HepG2 (cell line): ENCODE measurements around the gene SH3GL1. TPM values are rescaled to one million over a fixed set of nuclear protein-coding genes. Genes with fewer than 3 reads are reported as not detected.

Experiments
- ATAC-seq: fragments of 200-7000 bp; cut with Tn5 transposase; 3 replicates; pipeline ENCODE4 v1.9.1; 2020; ENCODE audit warnings: mild to moderate bottlenecking, moderate library complexity
- BruUV-seq: library from RNA; stranded (reverse); fragments of 400-500 nt; replicated peaks from 2 replicates; lab custom pipeline; 2021; lab: Mats Ljungman, UMichigan
- CTCF ChIA-PET: fragments of 300-600 bp; formaldehyde crosslinking; extraction: SDS; loops from one replicate; lab custom pipeline; 2021; ENCODE audit warnings: low total read pairs, inconsistent platforms, low intra/inter-chr PET ratio; lab: Yijun Ruan, JAX
- POLR2A ChIA-PET: fragments of 350-600 bp; sonication (Branson Sonifier 250); formaldehyde crosslinking; loops from one replicate; lab custom pipeline; 2020; ENCODE audit warnings: antibody characterized with exemption, inconsistent platforms; lab: Yijun Ruan, JAX
- DNase-seq: peaks from one replicate; pipeline ENCODE4 v3.0.0-alpha.2; 2015; ENCODE audit warnings: low spot score
- FAIRE-seq: peaks from 3 replicates; lab custom pipeline; 2011; peaks lifted over from hg19 to GRCh38; lab: Jason Lieb, UNC
- H2AFZ ChIP-seq: one replicate; pipeline ENCODE4 v1.6.1; 2011; ENCODE audit warnings: low read length, inconsistent platforms
- H3K27ac ChIP-seq: fragments of 300-600 bp; 3 replicates; pipeline ENCODE4 v1.8.0; 2011; ENCODE audit warnings: mixed run types, mild to moderate bottlenecking, mixed read lengths, low read length, inconsistent platforms; ENCODE audit not compliant: insufficient read depth; ENCODE audit errors: extremely low read length
- H3K27me3 ChIP-seq, 2 experiments: fragments of 200-600 bp in 1 of 2; 2 replicates in 1 of 2; 3 replicates in 1 of 2; pipeline versions ENCODE4 v1.6.0 to v1.8.0; 2011; ENCODE audit warnings: low read length in 2 of 2, mild to moderate bottlenecking in 2 of 2, moderate library complexity in 2 of 2, inconsistent platforms in 1 of 2; ENCODE audit not compliant: insufficient read depth in 2 of 2, control insufficient read depth in 1 of 2
- H3K36me3 ChIP-seq, 2 experiments: fragments of 200-600 bp in 1 of 2; replicated peaks in 1 of 2; 2 replicates in 1 of 2; 3 replicates in 1 of 2; pipeline versions ENCODE4 v1.5.1 to v1.8.0; 2011; ENCODE audit warnings: low read length in 2 of 2, inconsistent platforms in 1 of 2; ENCODE audit not compliant: insufficient read depth in 2 of 2, control insufficient read depth in 1 of 2
- H3K4me1 ChIP-seq: 2 replicates; pipeline ENCODE4 v1.5.1; 2012; ENCODE audit warnings: low read length, inconsistent platforms; ENCODE audit not compliant: insufficient read depth
- H3K4me2 ChIP-seq: 2 replicates; pipeline ENCODE4 v1.6.0; 2011; ENCODE audit warnings: low read depth, low read length, inconsistent platforms
- H3K4me3 ChIP-seq, 3 experiments: fragments of 200-600 bp in 1 of 3; sonication (generic), shearing (Covaris generic) in 1 of 3; replicated peaks in 1 of 3; 2 replicates each; pipeline ENCODE4 v1.5.1; 2011 to 2016; ENCODE audit warnings: low read length in 3 of 3, inconsistent platforms in 2 of 3, low read depth in 2 of 3, mild to moderate bottlenecking in 2 of 3, control low read depth in 1 of 3, mixed read lengths in 1 of 3; ENCODE audit not compliant: insufficient read depth in 1 of 3
- H3K79me2 ChIP-seq: one replicate; pipeline ENCODE4 v1.6.1; 2011; ENCODE audit warnings: low read length, inconsistent platforms; ENCODE audit not compliant: insufficient read depth
- H3K9ac ChIP-seq: 2 replicates; pipeline ENCODE4 v1.6.0; 2011; ENCODE audit warnings: mild to moderate bottlenecking, low read depth, low read length, inconsistent platforms; ENCODE audit not compliant: insufficient read depth
- H3K9me3 ChIP-seq: 2 replicates; pipeline ENCODE4 v1.5.1; 2012; ENCODE audit warnings: mild to moderate bottlenecking, low read length
- H4K20me1 ChIP-seq: 2 replicates; pipeline ENCODE4 v1.6.0; 2011; ENCODE audit warnings: inconsistent platforms, mild to moderate bottlenecking, low read length, moderate library complexity; ENCODE audit not compliant: insufficient read depth
- ATF7-NPFF ChIP-seq: sonication (generic); formaldehyde crosslinking; IDR thresholded peaks from 2 replicates; pipeline ENCODE4 v1.8.1; 2023; ENCODE audit warnings: mild to moderate bottlenecking, low read depth, missing genetic modification reagents, moderate library complexity
- ELF4 ChIP-seq: sonication (generic); formaldehyde crosslinking; IDR thresholded peaks from 2 replicates; pipeline ENCODE4 v1.5.0; 2020; ENCODE audit warnings: missing genetic modification reagents, mild to moderate bottlenecking, moderate library complexity, borderline replicate concordance
- HMG20A ChIP-seq: IDR thresholded peaks from 2 replicates; pipeline ENCODE4 v1.6.1; 2016; ENCODE audit warnings: borderline replicate concordance
- RORA ChIP-seq: sonication (generic); formaldehyde crosslinking; IDR thresholded peaks from 2 replicates; pipeline ENCODE4 v1.5.0; 2020; ENCODE audit warnings: mild to moderate bottlenecking, missing genetic modification reagents, moderate library complexity
- SNRNP70 ChIP-seq: fragments of 200-400 bp; formaldehyde crosslinking; IDR thresholded peaks from 2 replicates; pipeline ENCODE4 v1.6.1; 2017; ENCODE audit warnings: mild to moderate bottlenecking, low read depth, low read length, moderate library complexity
- TBP ChIP-seq: sonication (generic); formaldehyde crosslinking; IDR thresholded peaks from 2 replicates; pipeline ENCODE4 v1.5.0; 2020; ENCODE audit warnings: missing genetic modification reagents
- U2AF1 ChIP-seq: fragments of 200-400 bp; formaldehyde crosslinking; optimal IDR thresholded peaks from 2 replicates; pipeline ENCODE3; 2017; ENCODE audit warnings: mild to moderate bottlenecking, low read depth, low read length
- ZNF264 ChIP-seq: sonication (generic); formaldehyde crosslinking; IDR thresholded peaks from 2 replicates; pipeline ENCODE4 v1.4.0; 2020; ENCODE audit warnings: missing genetic modification reagents
- ZNF326 ChIP-seq: sonication (generic); formaldehyde crosslinking; IDR thresholded peaks from 2 replicates; pipeline ENCODE4 v1.4.0; 2020; ENCODE audit warnings: missing genetic modification reagents, borderline replicate concordance
- ZNF563 ChIP-seq: sonication (generic); formaldehyde crosslinking; IDR thresholded peaks from 2 replicates; pipeline ENCODE4 v1.8.0; 2022; ENCODE audit warnings: mild to moderate bottlenecking, moderate library complexity, missing genetic modification reagents
- ZNF644 ChIP-seq: IDR thresholded peaks from 2 replicates; pipeline ENCODE4 v1.6.1; 2016; ENCODE audit warnings: low read depth
- ZNF703 ChIP-seq: sonication (generic); formaldehyde crosslinking; IDR thresholded peaks from 2 replicates; pipeline ENCODE4 v1.5.1; 2020; ENCODE audit warnings: missing genetic modification reagents, mild to moderate bottlenecking, moderate library complexity, borderline replicate concordance
- ZNF839 ChIP-seq: sonication (generic); formaldehyde crosslinking; IDR thresholded peaks from 2 replicates; pipeline ENCODE4 v1.4.0; 2020; ENCODE audit warnings: missing genetic modification reagents, mild to moderate bottlenecking, borderline replicate concordance
- WGBS: methylation state at CpG from one replicate; pipeline ENCODE4 v1.1.6; 2017; ENCODE audit warnings: low lambda C conversion rate; 5-methylcytosine and 5-hydroxymethylcytosine counted together
- in situ Hi-C: cut with HindIII; loops from 2 replicates; pipeline ENCODE4 v1.10.0; 2017; ENCODE audit warnings: low pct_unique_long_range_greater_than_20kb; ENCODE audit not compliant: extremely low pct_ligation_motif_present
- intact Hi-C: fragments of 100-400 bp; cut with micrococcal nuclease; formaldehyde crosslinking; loops from one replicate; pipeline ENCODE4 v1.10.0; 2022; ENCODE audit not compliant: unreplicated experiment
- polyA plus RNA-seq, 8 experiments: library from polyadenylated mRNA; depleted of rRNA in 3 of 8; stranded (reverse) in 7 of 8; unstranded in 1 of 8; fragments of >200 nt; fragmentation: Illumina TruSeq in 4 of 8; extraction: Trizol in 4 of 8; gene quantifications; 2 replicates each; pipeline versions ENCODE4 v1.2.1 to v1.2.3, GENCODE V29; 2011 to 2016; ENCODE audit warnings: low read depth in 4 of 8, missing spikeins in 1 of 8, mixed read lengths in 1 of 8; ENCODE audit not compliant: insufficient read depth in 1 of 8
- total RNA-seq, 5 experiments: library from RNA; depleted of rRNA; stranded (reverse); fragments of >200 nt; fragmentation: Illumina TruSeq; extraction: Trizol; gene quantifications; 2 replicates each; pipeline ENCODE4 v1.2.3, GENCODE V29; 2016; ENCODE audit warnings: low read depth in 1 of 5
- TF ChIP-seq, protein P1 (sequence below): sonication (generic); formaldehyde crosslinking; IDR thresholded peaks from 2 replicates; pipeline ENCODE4 v1.4.0; 2020; ENCODE audit warnings: mild to moderate bottlenecking, missing genetic modification reagents
- TF ChIP-seq, protein P2 (sequence below): sonication (generic); formaldehyde crosslinking; IDR thresholded peaks from 2 replicates; pipeline ENCODE4 v1.5.0; 2020; ENCODE audit warnings: mild to moderate bottlenecking, missing genetic modification reagents
- TF ChIP-seq, protein P3 (sequence below): sonication (generic); formaldehyde crosslinking; conservative IDR thresholded peaks from 2 replicates; pipeline ENCODE4 v1.4.0; 2020; ENCODE audit warnings: mild to moderate bottlenecking, missing genetic modification reagents, moderate library complexity

SH3GL1 gene
- total and polyA plus RNA-seq, 2 of the 13 experiments (the other 11 are each of a cell fraction or from before 2014, with no cell fraction given) = 33.0 to 45.1 TPM

DNA sequence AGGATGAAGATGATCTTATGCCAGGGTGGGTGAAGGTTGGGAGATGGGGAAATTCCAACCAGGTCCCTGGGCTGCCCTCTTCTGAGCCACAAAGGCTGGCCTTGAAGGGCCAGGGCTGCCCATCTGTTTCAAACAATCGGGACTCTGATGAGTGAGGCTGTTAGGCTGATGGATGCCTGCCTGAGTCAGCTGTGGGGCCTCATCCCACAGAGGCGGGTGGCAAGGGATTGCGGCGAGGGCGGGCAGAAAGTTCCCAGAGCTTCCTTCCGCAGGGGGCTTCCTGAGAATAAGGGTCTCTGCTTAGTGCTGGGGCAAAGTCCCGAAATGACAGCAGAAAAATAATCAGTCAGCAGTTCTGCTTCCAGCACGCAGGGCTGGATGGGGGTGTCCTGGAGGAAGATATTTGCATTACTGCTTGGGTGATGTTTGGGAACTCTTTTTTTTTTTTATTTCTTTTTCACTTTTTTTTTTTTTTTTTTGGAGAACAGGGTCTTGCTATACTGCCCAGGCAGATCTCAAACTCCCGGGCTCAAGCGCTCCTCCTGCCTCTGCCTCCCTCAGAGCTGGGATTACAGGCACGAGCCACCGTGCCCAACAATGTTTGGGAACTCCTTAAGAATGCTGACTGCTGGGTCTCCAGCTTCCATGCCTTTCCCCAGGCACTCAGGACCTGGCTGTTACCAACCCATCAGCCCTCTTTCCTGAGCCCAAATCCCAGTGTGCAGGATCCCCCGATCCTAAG, 14.1 kb downstream of the SH3GL1 start:
- H3K27me3 ChIP-seq = no peaks in the 10 kb centered on the region; a peak in 1 of 5 replicates
- peaks cover 11 to 24% of the 10 kb centered on the region in 2 experiments for H3K36me3 ChIP-seq
- peak overlapping the region; percentile 65 for H3K27ac ChIP-seq
- no peak overlapping the region; the same call in 1 of the 2 replicates for H3K4me2 ChIP-seq
- 0 out of 2 replicates have a peak overlapping the region, but pooled peaks have one; percentile 38 for H3K9ac ChIP-seq
- FAIRE-seq = no peak
- intact Hi-C loops = no loop called here
- H4K20me1 ChIP-seq = peaks cover 20% of the 10 kb centered on the region; the same call in 1 of the 2 replicates
- no peaks in the 10 kb centered on the region for H3K9me3 ChIP-seq
- peaks cover 58% of the 10 kb centered on the region for H3K4me1 ChIP-seq
- no peak for DNase-seq
- no TSS peak for BruUV-seq
- in situ Hi-C loops = no loop called here
- ChIA-PET CTCF (interaction anchor here (0.6 kb wide), 1 partner anchor 17 kb away, joined by 3 read pairs; no protein-coding TSS in a partner anchor), POLR2A (interaction anchor here (2.6 kb wide), 1 partner anchor 11 kb away, joined by 19 read pairs; no protein-coding TSS in a partner anchor)
- peak; percentile 6; the same call in 2 of the 3 replicates for ATAC-seq
- H2AFZ ChIP-seq = no peak overlapping the region
- peaks cover 82% of the 10 kb centered on the region for H3K79me2 ChIP-seq
- peak overlapping the region in 1 of 3 experiments; percentile 31; a peak in 1 of 6 replicates for H3K4me3 ChIP-seq
- 87% methylated on average over 12 of the region's 13 CpGs for WGBS
- TF ChIP-seq SNRNP70 = no peak
- no peak for TF ChIP-seq ZNF644
- no peak for TF ChIP-seq TBP (CRISPR knock-in tag)
- no peak for TF ChIP-seq ZNF326
- no peak for TF ChIP-seq ZNF264
- TF ChIP-seq ZNF839 (CRISPR knock-in tag) = no peak
- TF ChIP-seq, protein P1, sequence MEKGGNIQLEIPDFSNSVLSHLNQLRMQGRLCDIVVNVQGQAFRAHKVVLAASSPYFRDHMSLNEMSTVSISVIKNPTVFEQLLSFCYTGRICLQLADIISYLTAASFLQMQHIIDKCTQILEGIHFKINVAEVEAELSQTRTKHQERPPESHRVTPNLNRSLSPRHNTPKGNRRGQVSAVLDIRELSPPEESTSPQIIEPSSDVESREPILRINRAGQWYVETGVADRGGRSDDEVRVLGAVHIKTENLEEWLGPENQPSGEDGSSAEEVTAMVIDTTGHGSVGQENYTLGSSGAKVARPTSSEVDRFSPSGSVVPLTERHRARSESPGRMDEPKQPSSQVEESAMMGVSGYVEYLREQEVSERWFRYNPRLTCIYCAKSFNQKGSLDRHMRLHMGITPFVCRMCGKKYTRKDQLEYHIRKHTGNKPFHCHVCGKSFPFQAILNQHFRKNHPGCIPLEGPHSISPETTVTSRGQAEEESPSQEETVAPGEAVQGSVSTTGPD = no peak
- TF ChIP-seq ATF7-NPFF (CRISPR knock-in tag) = no peak
- TF ChIP-seq, protein P2, sequence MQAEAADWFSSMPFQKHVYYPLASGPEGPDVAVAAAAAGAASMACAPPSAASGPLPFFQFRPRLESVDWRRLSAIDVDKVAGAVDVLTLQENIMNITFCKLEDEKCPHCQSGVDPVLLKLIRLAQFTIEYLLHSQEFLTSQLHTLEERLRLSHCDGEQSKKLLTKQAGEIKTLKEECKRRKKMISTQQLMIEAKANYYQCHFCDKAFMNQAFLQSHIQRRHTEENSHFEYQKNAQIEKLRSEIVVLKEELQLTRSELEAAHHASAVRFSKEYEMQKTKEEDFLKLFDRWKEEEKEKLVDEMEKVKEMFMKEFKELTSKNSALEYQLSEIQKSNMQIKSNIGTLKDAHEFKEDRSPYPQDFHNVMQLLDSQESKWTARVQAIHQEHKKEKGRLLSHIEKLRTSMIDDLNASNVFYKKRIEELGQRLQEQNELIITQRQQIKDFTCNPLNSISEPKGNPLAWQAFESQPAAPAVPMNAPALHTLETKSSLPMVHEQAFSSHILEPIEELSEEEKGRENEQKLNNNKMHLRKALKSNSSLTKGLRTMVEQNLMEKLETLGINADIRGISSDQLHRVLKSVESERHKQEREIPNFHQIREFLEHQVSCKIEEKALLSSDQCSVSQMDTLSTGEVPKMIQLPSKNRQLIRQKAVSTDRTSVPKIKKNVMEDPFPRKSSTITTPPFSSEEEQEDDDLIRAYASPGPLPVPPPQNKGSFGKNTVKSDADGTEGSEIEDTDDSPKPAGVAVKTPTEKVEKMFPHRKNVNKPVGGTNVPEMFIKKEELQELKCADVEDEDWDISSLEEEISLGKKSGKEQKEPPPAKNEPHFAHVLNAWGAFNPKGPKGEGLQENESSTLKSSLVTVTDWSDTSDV = no peak
- TF ChIP-seq ELF4 (CRISPR knock-in tag) = no peak
- TF ChIP-seq ZNF703 = no peak
- TF ChIP-seq RORA (CRISPR knock-in tag) = no peak
- no peak for TF ChIP-seq HMG20A (CRISPR knock-in tag)
- no peak for TF ChIP-seq ZNF563 (CRISPR knock-in tag)
- TF ChIP-seq, protein P3, sequence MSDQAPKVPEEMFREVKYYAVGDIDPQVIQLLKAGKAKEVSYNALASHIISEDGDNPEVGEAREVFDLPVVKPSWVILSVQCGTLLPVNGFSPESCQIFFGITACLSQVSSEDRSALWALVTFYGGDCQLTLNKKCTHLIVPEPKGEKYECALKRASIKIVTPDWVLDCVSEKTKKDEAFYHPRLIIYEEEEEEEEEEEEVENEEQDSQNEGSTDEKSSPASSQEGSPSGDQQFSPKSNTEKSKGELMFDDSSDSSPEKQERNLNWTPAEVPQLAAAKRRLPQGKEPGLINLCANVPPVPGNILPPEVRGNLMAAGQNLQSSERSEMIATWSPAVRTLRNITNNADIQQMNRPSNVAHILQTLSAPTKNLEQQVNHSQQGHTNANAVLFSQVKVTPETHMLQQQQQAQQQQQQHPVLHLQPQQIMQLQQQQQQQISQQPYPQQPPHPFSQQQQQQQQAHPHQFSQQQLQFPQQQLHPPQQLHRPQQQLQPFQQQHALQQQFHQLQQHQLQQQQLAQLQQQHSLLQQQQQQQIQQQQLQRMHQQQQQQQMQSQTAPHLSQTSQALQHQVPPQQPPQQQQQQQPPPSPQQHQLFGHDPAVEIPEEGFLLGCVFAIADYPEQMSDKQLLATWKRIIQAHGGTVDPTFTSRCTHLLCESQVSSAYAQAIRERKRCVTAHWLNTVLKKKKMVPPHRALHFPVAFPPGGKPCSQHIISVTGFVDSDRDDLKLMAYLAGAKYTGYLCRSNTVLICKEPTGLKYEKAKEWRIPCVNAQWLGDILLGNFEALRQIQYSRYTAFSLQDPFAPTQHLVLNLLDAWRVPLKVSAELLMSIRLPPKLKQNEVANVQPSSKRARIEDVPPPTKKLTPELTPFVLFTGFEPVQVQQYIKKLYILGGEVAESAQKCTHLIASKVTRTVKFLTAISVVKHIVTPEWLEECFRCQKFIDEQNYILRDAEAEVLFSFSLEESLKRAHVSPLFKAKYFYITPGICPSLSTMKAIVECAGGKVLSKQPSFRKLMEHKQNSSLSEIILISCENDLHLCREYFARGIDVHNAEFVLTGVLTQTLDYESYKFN (CRISPR knock-in tag) = no peak
- no peak for TF ChIP-seq U2AF1
